ENCODE results near the gene NFATC3. TPM values are rescaled to one million over a fixed set of nuclear protein-coding genes. Genes with fewer than 3 reads are reported as not detected.

Gene NFATC3
- total and polyA plus RNA-seq, 2 donors (not counting 1 experiment from before 2014, with no cell fraction given) = 33.4 to 115 TPM

DNA sequence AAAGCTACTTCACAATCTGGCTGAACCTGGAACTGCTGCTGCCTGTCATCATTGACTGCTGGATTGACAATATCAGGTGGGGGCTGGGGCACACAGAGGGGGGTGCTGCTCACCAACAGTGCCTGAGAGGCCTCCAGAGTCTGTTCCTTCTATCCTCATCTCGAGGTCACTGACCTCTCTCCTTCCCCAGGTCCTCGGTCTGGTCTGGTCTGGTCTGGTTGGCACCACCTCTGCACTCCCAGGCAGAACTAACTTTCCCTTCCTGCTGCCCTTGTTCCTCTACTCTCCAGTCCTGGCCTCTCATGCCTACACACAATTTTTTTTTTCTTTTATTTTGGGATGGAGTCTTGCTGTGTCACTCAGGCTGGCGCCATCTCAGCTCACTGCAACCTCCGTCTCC, 164.2 kb downstream of the NFATC3 start:
- Histone ChIP-seq H3K4me3 (ENCODE audit: control extremely low read depth in 1 of 5, extremely low read depth in 1 of 5, insufficient read depth in 1 of 5, low read depth in 2 of 5, low read length in 4 of 5) (no peak overlapping the region), H3K4me1 (ENCODE audit: control insufficient read depth in 2 of 2, insufficient read depth in 2 of 2, low read length in 2 of 2) (peaks cover 39 to 44% of the 10 kb centered on the region in 2 donors), H3K9me3 (ENCODE audit: control extremely low read depth in 1 of 3, control insufficient read depth in 2 of 3, insufficient read depth in 1 of 3, low read length in 2 of 3) (no peaks in the 10 kb centered on the region), H3K79me2 (ENCODE audit: control insufficient read depth, insufficient read depth, low read length) (peaks cover 34% of the 10 kb centered on the region), H3K36me3 (replicated peaks in 1 of 2; ENCODE audit: control extremely low read depth in 1 of 2, control insufficient read depth in 1 of 2, extremely low read depth in 1 of 2, insufficient read depth in 2 of 2, low read length in 1 of 2) (peaks cover 0 to 7% of the 10 kb centered on the region in 2 experiments), H2AFZ (ENCODE audit: insufficient read depth, low read depth, low read length, poor library complexity, severe bottlenecking) (no peak overlapping the region), H3K27me3 (replicated peaks in 1 of 4; ENCODE audit: control extremely low read depth in 1 of 4, control insufficient read depth in 3 of 4, insufficient read depth in 4 of 4, low read length in 3 of 4) (no peaks in the 10 kb centered on the region), H3K9ac (ENCODE audit: low read length) (no peak overlapping the region), H4K20me1 (ENCODE audit: control insufficient read depth, insufficient read depth, low read length, poor library complexity, severe bottlenecking) (peaks cover 9% of the 10 kb centered on the region), H3K4me2 (replicated peaks; ENCODE audit: low read depth, low read length, poor library complexity, severe bottlenecking) (no peak overlapping the region), H3K27ac (ENCODE audit: low read length in 2 of 2) (no peak overlapping the region)
- 96% methylated on average over 3 of the region's 4 CpGs for WGBS (ENCODE audit: insufficient coverage)
- no peaks in the 10 kb centered on the region for H3K27me3 Mint-ChIP-seq
- CTCF ChIA-PET = interaction anchor here (0.6 to 5.7 kb wide), 4 partner anchors 11 to 309 kb away, joined by 4 to 65 read pairs (median 5); partner anchors contain the start of gene SLC7A6
- DNase-seq (no peak), ATAC-seq (ENCODE audit: low read depth) (no peak)
- H3K4me1 Mint-ChIP-seq = peaks cover 43% of the 10 kb centered on the region
- intact Hi-C loops (cut with micrococcal nuclease) = loop anchor here (5.0 kb wide), 1 partner anchor 38 kb away; no protein-coding TSS in a partner anchor
- POLR2A ChIA-PET = no interaction called here
- no peaks in the 10 kb centered on the region for H3K9me3 Mint-ChIP-seq (ENCODE audit: insufficient read depth)
- no peak overlapping the region for H3K27ac Mint-ChIP-seq
- TF ChIP-seq EZH2 (IDR thresholded peaks at IDR 0.05; ENCODE audit: borderline replicate concordance, insufficient read depth, low read depth, low read length, poor library complexity, severe bottlenecking) (no peak), CTCF (IDR thresholded peaks at IDR 0.05) (no peak)
- H3K4me3 Mint-ChIP-seq = no peak overlapping the region

- Mint-ChIP-seq H3K27ac (peak overlapping the region; percentile 10), H3K4me3 (no peak overlapping the region), H3K27me3 (no peaks in the 10 kb centered on the region), H3K4me1 (peaks cover 30% of the 10 kb centered on the region), H3K9me3 (ENCODE audit: insufficient read depth) (no peaks in the 10 kb centered on the region)
- H3K4me3 ChIP-seq (ENCODE audit: control extremely low read depth in 1 of 5, extremely low read depth in 1 of 5, insufficient read depth in 1 of 5, low read depth in 2 of 5, low read length in 4 of 5) = no peak overlapping the region
- peaks cover 6% of the 10 kb centered on the region for H4K20me1 ChIP-seq (ENCODE audit: control insufficient read depth, insufficient read depth, low read length, poor library complexity, severe bottlenecking)
- H3K9ac ChIP-seq (ENCODE audit: low read length) = no peak overlapping the region
- peaks cover 0 to 20% of the 10 kb centered on the region in 2 experiments for H3K36me3 ChIP-seq (replicated peaks in 1 of 2; ENCODE audit: control extremely low read depth in 1 of 2, control insufficient read depth in 1 of 2, extremely low read depth in 1 of 2, insufficient read depth in 2 of 2, low read length in 1 of 2)
- 93% methylated on average over 4 of the region's 6 CpGs for WGBS (ENCODE audit: insufficient coverage)
- H3K9me3 ChIP-seq (ENCODE audit: control extremely low read depth in 1 of 3, control insufficient read depth in 2 of 3, insufficient read depth in 1 of 3, low read length in 2 of 3) = no peaks in the 10 kb centered on the region
- ChIA-PET POLR2A (interaction anchor here (0.6 kb wide), 1 partner anchor 609 kb away, joined by 4 read pairs; no protein-coding TSS in a partner anchor), CTCF (interaction anchor here (5.7 to 15.1 kb wide), 2 partner anchors 11 to 77 kb away, joined by 65 to 554 read pairs; partner anchors contain the start of gene SLC7A6)
- no peak for ATAC-seq (ENCODE audit: low read depth)
- no peak for DNase-seq
- no peak for TF ChIP-seq CTCF (IDR thresholded peaks at IDR 0.05)
- no peak for TF ChIP-seq EZH2 (IDR thresholded peaks at IDR 0.05; ENCODE audit: borderline replicate concordance, insufficient read depth, low read depth, low read length, poor library complexity, severe bottlenecking)
- no peak overlapping the region for H3K27ac ChIP-seq (ENCODE audit: low read length in 2 of 2)
- H3K4me2 ChIP-seq (replicated peaks; ENCODE audit: low read depth, low read length, poor library complexity, severe bottlenecking) = no peak overlapping the region
- H3K79me2 ChIP-seq (ENCODE audit: control insufficient read depth, insufficient read depth, low read length) = peaks cover 37% of the 10 kb centered on the region
- no peak overlapping the region for H2AFZ ChIP-seq (ENCODE audit: insufficient read depth, low read depth, low read length, poor library complexity, severe bottlenecking)
- intact Hi-C loops (cut with micrococcal nuclease) = no loop called here
- H3K27me3 ChIP-seq (replicated peaks in 1 of 4; ENCODE audit: control extremely low read depth in 1 of 4, control insufficient read depth in 3 of 4, insufficient read depth in 4 of 4, low read length in 3 of 4) = no peaks in the 10 kb centered on the region
- peaks cover 31 to 33% of the 10 kb centered on the region in 2 donors for H3K4me1 ChIP-seq (ENCODE audit: control insufficient read depth in 2 of 2, insufficient read depth in 2 of 2, low read length in 2 of 2)
Measured at GRCh38 chr16:68250951-68251350, 165.8 kb downstream of the NFATC3 start.

Data from B cell (primary cell).